Midbrain (tissue), 1 donor: ENCODE data around the gene TBC1D2.
"Not testable (repeated sequence)": the region's sequence is repeated elsewhere in the genome, so short reads cannot be mapped to it uniquely, and the experiment has no call there.

Experiments
- DNase-seq: peaks from one replicate; lab custom pipeline; 2025; lab: John Stamatoyannopoulos, UW

The TBC1D2 gene

DNA sequence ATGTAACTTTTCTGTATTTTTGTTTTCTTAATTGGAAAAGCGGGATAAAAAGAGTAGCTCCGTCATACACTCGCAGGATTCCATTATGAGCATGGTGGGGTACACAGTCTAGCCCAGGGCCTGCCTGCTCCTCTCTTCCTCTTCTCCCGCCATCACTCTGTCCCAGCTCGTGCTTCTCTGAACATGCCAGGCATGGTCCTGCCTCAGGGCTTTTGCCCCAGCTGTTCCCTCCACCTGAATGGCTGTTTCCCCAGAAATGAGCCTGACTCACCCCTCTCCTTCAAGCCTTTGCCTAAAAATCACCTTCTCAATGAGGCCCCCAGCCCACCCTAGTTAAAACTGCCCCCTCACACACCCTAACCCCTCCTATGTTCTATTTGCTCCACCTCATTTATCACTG is 67.5 kb downstream of the TBC1D2 start:
- no peak for DNase-seq

GRCh38 chr9:98186236-98186635 is 69.2 kb downstream of the TBC1D2 start:
- DNase-seq: no peak

GRCh38 chr9:98185611-98186171 is 69.8 kb downstream of the TBC1D2 start:
- DNase-seq: no peak

DNA sequence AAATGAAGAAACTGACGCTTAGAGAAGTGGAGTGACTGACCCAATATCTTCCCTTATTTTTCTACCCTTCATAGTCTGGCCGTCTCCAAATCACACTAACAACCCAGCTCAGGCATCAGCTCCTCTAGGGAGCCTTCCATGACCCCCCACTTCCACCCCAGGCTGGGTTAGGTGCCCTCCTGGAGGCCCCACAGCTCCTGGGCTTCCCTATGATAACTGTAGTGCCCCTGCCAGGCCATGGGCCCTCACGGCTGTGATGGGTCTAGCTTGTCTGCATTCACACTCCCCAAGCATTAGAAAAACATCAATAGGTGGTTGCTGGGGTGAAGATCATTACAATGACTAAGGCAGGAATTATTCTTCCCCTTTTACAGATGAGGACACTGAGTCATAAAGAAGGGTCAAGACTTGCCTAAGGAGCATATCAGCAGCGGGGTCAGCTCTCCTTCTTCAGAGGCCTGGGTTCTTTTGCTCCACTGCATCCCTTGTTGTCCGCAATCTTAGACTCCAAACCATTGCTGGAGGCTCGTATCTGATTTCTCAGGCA is 70.4 kb downstream of the TBC1D2 start:
- no peak for DNase-seq

- DNase-seq: no peak
Observed at GRCh38 chr9:98184326-98184725, 71.1 kb downstream of the TBC1D2 start.

DNA sequence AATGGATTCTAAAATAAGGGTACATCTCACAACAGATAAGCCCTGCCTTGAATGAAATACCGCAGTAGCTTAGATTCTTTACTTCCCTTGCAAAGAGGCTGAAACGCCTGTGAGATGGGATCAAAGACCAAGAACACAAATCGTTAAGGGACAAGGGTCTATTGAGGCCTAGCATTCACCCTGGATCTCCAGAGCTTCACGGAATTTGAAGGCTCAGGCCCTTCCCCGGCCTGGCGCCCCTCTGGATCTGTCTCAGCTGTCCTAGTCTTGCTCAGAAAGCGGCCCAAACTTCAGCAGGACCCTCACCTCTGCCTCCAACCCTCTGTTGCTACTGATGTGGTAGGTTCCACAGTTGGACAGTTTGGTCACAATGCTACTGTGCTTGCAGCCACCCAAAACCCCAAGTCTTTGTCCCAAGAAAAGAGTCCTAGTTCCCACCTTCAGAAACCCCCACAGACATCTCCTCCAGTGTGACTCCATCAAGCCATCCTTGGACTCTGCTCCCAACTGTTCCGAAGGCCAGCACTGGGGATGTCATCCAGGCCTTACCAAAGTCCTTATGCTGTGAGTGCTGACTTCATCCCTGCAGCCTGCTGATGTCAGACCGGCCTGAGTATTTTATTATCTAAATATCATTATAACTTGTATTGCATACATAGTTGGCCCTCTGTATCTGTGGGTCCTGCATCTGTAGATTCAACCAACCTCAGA is 72.4 kb downstream of the TBC1D2 start:
- DNase-seq: no peak

DNA sequence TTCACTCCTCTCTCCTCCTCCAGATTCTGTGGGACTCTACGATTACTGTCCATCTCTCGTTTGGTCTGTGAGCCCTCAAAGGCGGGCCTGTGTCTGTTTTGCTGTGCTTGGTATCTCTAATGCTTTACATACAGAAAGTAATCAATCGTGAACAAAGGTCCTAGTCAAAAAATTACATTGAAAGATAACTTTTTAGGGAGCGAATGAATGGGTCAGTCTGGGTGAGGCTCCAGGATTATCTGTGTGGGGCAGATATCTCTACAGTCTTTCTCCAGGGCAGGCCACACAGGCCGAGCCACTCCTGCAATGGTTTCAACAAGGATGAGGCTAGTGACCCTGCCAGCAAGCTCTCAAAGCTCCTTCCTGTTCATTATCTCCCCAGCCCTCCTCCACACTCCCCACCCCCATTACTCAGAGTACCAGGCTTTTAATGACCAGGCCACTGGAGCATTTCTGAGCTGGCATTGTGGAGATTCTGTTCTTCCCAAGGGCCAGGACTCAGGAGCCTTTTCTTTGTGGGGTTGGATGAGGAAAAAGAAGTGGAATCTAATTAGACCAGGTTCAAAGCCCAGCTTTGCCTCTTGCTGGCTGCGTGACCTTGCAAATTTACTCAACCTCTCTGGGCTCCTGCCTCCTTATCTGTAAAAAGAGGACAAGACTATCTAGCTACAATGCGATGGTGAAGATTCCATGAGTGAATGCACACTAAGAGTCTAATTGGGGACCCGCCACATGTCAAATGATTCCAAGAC is 73.2 kb downstream of the TBC1D2 start:
- DNase-seq: no peak

DNA sequence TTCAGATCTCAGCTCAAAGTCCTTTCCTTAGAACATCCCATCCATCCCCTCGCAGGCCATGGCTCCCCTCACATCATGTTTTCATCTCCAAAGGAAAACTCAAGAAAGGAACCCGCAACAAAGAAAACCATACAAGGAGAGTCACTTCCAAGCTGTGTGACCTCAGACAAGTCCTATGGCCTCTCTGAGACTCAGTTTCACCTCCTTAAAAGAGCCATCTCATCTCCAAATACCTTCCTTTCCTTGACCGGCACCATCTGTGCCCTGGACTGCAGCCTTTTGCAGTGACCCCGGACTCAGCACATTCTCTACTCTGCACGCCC is 73.7 kb downstream of the TBC1D2 start:
- no peak for DNase-seq

DNA sequence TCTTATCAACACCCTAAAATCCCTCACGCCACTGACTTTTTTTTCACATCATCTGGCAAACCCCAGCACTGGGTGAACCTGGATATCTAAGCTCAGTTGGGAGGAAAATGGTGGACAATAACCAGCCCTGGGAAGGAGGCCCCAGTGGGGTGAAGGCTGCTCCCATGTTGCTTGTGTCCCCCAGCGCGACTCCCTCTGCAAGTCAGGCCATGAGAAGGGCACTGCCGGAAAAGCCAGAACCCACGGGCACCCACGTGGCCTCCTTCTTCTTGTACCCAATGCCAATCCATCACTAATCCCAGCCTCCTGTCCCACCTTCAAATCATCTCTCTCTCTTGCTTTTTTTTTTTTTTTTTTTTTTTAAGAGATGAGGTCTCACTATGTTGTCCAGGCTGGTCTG is 74.5 kb downstream of the TBC1D2 start:
- no peak for DNase-seq

DNA sequence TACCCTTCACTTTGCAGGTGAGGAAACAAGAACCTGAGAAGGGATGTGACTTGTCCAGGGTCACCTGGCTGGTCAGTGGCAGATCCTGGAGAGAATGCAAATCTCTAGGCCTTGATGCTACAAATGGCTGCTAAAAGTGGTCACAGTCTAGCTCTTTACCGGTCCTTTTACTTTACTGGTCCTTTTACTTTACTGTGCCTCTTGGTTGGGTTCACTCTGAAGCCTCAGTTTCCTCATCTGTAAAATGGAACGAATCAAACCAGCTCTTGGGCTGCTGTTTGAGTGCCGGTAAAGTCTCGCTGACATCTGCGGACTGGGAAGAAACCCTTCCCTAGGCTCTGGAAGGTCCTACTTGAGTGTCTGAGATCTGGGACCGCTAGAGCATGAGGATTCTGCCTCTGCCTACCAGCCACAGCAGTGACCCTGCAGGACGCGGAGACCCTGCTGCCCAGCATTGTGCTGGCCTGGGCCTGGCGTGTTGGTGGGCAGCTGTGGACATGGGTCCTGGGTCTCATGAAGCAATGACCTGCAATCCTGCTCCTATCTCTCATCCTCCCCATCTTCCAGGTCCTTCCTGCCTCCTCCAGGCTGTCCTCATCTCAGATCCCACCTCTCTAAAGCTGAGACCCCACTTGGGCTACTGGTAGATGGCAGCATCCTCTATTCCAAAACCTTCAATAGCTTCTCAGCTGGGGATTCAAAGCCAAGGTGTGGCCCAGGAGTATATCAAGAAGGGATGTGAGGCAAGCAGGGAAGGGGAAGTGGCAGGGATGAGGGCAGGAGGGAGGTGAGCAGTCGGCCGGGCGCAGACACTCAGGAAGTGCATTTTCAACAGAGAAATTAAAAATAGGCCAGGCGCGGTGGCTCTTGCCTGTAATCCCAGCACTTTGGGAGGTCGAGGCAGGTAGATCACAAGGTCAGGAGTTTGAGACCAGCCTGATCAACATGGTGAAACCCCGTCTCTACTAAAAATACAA is 76.3 kb downstream of the TBC1D2 start:
- DNase-seq: no peak

- no peak for DNase-seq
Observed at GRCh38 chr9:98176391-98177259, 78.8 kb downstream of the TBC1D2 start.

DNA sequence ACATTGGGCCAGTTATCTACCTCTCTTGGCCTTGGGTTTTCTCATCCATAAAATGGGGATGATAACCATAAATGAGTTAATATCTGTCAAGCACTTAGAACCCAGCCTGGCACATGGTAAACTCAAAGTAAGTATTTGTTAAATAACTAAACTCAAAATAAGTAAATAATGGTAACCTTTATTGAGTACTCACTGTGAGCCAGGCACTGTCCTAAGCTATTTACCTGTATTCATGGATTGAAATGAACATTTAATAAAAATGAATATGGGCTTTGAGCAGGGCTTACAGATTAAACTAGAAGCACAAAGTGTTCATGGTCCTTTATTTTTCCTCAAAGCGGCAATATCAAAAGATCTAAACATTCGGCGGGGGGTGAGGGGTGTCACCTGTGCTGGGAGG is 79.7 kb downstream of the TBC1D2 start:
- no peak for DNase-seq

GRCh38 chr9:98175028-98175569 is 80.3 kb downstream of the TBC1D2 start:
- DNase-seq: no peak

DNA sequence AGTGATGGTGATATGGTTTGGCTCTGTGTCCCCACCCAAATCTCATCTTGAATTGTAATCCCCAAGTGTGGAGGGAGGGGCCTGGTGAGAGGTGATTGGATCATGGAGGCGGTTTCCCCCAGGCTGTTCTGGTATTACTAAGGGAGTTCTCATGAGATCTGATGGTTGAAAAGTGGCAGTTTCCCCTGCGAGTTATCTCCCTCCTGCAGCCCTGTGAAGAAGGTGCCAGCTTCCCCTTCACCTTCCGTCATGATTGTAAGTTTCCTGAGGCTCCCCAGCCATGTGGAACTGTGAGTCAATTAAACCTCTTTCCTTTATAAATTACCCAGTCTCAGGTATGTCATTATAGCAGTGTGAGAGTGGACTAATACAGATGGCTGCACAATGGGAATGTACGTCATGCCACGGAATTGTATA is 80.9 kb downstream of the TBC1D2 start:
- DNase-seq: not testable (repeated sequence)

DNA sequence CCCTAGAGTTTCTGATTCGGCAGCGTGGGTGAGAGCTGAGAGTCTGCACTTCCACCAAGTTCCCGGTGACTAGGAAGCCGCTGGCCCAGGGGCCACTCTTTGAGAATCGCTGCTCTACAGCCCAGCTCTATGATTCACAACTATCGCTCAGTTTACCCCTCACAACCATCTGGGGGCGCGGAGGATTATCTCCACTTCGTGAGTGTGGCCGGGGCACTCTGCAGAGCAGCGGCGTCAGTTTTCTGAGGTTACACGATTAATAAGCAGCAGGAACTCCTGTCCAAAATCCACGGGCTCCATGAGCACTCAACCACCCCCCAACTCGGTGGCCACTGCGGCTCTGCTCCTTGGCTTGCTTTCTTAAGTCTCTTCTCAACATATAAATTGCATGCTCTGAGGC is 82.3 kb downstream of the TBC1D2 start:
- no peak for DNase-seq

GRCh38 chr9:98172604-98173003 is 82.8 kb downstream of the TBC1D2 start:
- DNase-seq: no peak

- no peak for DNase-seq
Observed at GRCh38 chr9:98171176-98171925, 84.1 kb downstream of the TBC1D2 start.

GRCh38 chr9:98168941-98169488 is 86.4 kb downstream of the TBC1D2 start:
- no peak for DNase-seq

DNA sequence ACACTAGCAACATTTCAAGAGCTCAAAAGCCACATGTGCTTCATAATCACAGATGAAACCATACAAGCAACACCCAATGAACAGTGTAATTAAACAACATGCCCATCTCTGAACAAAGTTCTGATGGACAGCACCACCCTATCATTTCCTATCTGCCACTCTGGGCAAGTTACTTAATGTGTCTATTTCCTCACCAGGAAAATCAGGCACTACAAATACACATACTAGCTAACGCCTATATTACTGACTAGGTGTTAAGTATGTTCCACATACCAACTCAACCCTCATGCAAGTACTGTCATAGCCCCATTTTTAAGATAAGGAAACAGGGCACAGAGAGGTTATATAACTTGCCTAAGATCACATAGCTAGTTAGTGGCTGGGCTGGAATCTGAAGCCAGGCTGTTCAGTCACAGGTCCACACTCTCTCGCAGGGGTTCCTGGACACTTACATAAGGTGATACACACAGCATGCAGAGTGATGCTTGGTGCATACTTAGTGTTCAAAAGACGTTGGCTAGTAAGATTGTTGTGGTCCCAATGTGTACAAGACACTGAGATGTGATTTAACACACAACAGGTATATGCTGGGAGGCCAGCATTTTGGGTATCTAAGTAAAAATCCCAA is 87.2 kb downstream of the TBC1D2 start:
- DNase-seq: no peak
